ENCODE results near the gene WNT6. TPM values are rescaled to one million over a fixed set of nuclear protein-coding genes. Genes with fewer than 3 reads are reported as not detected.

Gene WNT6
- total RNA-seq, 4 donors from 2014 or later, result 0.36 to 3.9 (median 2.1) TPM

DNA sequence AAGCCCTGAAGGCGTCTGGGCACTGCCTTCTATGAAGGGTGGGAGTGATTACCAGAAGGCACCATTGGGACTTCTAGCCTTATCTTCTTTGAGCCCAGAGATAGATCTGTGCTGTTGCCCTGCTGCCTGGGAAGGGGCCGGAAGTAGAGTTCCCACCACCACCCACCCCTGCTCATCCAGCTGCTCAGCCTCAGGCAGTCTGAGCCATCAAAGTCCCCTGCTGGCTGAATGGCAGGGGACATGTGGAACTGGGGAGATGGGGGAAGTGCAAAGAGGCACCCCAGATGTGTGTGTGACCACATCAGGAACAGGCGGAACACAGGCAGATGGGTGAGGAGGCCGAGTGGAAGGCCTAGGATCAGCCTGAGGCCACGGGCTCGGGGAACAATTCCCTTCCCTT is 17.7 kb downstream of the WNT6 start:
- TF ChIP-seq, protein P1, sequence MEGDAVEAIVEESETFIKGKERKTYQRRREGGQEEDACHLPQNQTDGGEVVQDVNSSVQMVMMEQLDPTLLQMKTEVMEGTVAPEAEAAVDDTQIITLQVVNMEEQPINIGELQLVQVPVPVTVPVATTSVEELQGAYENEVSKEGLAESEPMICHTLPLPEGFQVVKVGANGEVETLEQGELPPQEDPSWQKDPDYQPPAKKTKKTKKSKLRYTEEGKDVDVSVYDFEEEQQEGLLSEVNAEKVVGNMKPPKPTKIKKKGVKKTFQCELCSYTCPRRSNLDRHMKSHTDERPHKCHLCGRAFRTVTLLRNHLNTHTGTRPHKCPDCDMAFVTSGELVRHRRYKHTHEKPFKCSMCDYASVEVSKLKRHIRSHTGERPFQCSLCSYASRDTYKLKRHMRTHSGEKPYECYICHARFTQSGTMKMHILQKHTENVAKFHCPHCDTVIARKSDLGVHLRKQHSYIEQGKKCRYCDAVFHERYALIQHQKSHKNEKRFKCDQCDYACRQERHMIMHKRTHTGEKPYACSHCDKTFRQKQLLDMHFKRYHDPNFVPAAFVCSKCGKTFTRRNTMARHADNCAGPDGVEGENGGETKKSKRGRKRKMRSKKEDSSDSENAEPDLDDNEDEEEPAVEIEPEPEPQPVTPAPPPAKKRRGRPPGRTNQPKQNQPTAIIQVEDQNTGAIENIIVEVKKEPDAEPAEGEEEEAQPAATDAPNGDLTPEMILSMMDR (IDR thresholded peaks at IDR 0.05 in 4 of 5, conservative IDR thresholded peaks at IDR 0.05 in 1 of 5), result no peak
- TF ChIP-seq POLR2A (IDR thresholded peaks at IDR 0.05), result no peak
- Histone ChIP-seq H3K4me3 (no peak overlapping the region), H3K36me3 (no peaks in the 10 kb centered on the region), H3K4me1 (peaks cover 0 to 10% of the 10 kb centered on the region in 2 donors), H3K9me3 (no peaks in the 10 kb centered on the region), H3K27me3 (peaks cover 62 to 75% (median 72%) of the 10 kb centered on the region in 3 donors), H3K27ac (no peak overlapping the region)
- no peak for ATAC-seq
- DNase-seq, result no peak
- intact Hi-C loops (cut with DNase I; ENCODE audit: low total_unique reads), result loop anchor here (1.0 kb wide), 1 partner anchor 21 kb away; no protein-coding TSS in a partner anchor
- in situ Hi-C loops (cut with MboI; ENCODE audit: low sequenced_read_pairs in 4 of 4), result no loop called here

DNA sequence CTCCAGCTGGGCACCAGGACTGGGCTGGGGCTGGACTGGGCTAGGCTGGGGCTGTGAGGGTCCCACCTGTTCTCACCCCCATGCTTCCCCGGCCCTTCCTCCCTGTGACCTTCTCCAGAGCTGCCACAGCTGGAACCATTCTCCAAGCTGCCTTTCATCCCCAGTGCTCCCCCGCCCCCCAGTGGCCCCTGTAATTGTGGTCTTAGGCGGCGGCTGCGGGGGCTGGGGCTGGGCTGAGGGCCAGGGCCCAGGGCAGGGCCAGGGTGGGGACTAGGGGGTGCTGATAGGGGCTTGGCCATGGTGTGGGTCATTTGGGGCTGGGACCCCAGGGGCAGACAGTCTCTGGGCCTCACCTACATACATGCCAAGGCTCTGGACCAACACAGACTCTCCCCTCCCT is 18.3 kb downstream of the WNT6 start:
- in situ Hi-C loops (cut with MboI; ENCODE audit: low sequenced_read_pairs in 4 of 4), result no loop called here
- DNase-seq (no peak), ATAC-seq (no peak)
- Histone ChIP-seq H3K36me3 (no peaks in the 10 kb centered on the region), H3K27me3 (peaks cover 62 to 75% (median 69%) of the 10 kb centered on the region in 3 donors), H3K4me1 (peaks cover 0 to 10% of the 10 kb centered on the region in 2 donors), H3K4me3 (no peak overlapping the region), H3K9me3 (no peaks in the 10 kb centered on the region), H3K27ac (no peak overlapping the region)
- intact Hi-C loops (cut with DNase I; ENCODE audit: low total_unique reads), result loop anchor here (1.0 kb wide), 1 partner anchor 20 kb away; no protein-coding TSS in a partner anchor
- TF ChIP-seq, protein P1 (IDR thresholded peaks at IDR 0.05 in 4 of 5, conservative IDR thresholded peaks at IDR 0.05 in 1 of 5), result no peak
- TF ChIP-seq POLR2A (IDR thresholded peaks at IDR 0.05), result no peak

DNA sequence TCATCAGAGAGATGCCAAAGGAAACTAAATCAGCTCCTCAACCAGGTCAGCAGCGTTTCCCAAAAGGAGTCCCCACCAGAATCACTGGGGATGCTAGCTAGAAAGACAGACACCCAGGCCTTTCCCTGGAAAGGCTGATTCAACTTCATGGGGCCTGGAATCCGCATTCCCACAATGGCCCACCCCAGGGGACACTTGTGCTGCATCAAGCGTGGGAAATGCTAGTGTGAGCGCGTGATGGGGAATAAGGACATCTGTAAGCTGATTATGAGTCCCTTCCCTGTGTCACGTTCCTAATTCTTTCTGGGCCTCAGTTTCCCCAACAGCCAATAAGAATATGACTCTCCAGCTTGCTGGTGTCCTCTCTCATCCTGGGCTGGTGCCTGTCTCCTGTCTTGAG is 18.9 kb downstream of the WNT6 start:
- DNase-seq, result no peak

DNA sequence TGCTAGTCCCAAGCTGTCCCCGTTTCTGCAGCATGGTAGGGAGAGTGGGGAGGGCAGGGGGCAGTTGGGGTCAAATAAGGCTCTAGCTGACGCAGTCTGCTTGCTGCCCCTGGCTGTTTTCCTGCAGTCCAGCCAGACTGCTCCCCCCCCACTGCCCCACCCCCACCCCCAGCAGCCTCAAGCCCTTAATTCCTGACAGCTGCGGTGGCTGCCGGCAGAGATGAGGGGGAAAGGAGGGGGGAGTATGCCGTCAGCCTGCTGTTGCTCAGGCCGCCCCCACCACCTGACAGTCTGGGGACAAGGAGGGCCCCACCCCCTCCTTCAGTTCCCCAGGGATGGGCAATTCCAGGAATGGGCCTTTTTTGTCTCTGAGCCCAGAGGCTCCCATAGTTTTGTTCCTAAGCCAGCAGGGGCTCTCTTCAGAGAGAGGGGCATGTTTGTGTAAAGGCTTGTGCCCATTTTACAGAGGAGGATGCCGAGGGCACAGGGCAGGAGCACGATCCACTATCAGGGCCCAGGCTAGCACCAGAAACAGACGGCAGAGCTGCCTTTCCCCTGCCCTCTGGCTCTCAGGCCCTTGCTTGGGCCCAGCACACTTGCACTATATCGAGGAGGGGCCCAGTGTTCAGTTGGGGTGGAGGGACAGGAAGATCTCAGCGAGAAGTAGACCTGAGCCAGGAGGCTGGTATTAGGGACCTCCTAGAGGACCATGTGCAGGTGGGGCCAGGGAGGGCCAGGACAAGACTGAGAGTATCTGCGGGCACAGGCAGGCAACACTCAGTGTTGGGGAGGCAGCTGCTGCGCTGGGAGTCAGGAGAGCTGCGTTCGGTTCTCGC is 19.5 kb downstream of the WNT6 start:
- Histone ChIP-seq H3K27ac (no peak overlapping the region), H3K4me1 (peaks cover 0 to 10% of the 10 kb centered on the region in 2 donors), H3K4me3 (no peak overlapping the region), H3K36me3 (no peaks in the 10 kb centered on the region), H3K9me3 (no peaks in the 10 kb centered on the region), H3K27me3 (peaks cover 54 to 72% (median 63%) of the 10 kb centered on the region in 3 donors)
- ATAC-seq, result no peak
- intact Hi-C loops (cut with DNase I; ENCODE audit: low total_unique reads) (no loop called here), in situ Hi-C loops (cut with MboI; ENCODE audit: low sequenced_read_pairs in 4 of 4) (no loop called here)
- TF ChIP-seq POLR2A (IDR thresholded peaks at IDR 0.05), result no peak
- TF ChIP-seq, protein P1 (IDR thresholded peaks at IDR 0.05 in 4 of 5, conservative IDR thresholded peaks at IDR 0.05 in 1 of 5), result no peak
- DNase-seq, result no peak

More for the DNA sequence above, 18.9 kb downstream of the WNT6 start:
- Histone ChIP-seq H3K27me3 (peaks cover 61 to 75% (median 67%) of the 10 kb centered on the region in 3 donors), H3K4me3 (no peak overlapping the region), H3K27ac (no peak overlapping the region), H3K36me3 (no peaks in the 10 kb centered on the region), H3K9me3 (no peaks in the 10 kb centered on the region), H3K4me1 (peaks cover 0 to 10% of the 10 kb centered on the region in 2 donors)
- intact Hi-C loops (cut with DNase I; ENCODE audit: low total_unique reads), result no loop called here
- TF ChIP-seq, protein P1 (IDR thresholded peaks at IDR 0.05 in 4 of 5, conservative IDR thresholded peaks at IDR 0.05 in 1 of 5), result no peak
- TF ChIP-seq POLR2A (IDR thresholded peaks at IDR 0.05), result no peak
- no peak for ATAC-seq
- in situ Hi-C loops (cut with MboI; ENCODE audit: low sequenced_read_pairs in 4 of 4), result no loop called here

Measured in gastrocnemius medialis (tissue), 4 donors.